Vagina (tissue), 2 donors: Measurements from ENCODE around the gene ASIC1. TPM values are rescaled to one million over a fixed set of nuclear protein-coding genes. Genes with fewer than 3 reads are reported as not detected.

Source experiments
- DNase-seq, 2 donors: peaks; one replicate each; pipeline ENCODE4 v3.0.0-alpha.2; 2017; ENCODE audit errors: extremely low spot score in 2 of 2
- H3K27ac ChIP-seq: fragments of 200-600 bp; sonication (generic); one replicate; pipeline ENCODE4 v1.5.1; 2019
- H3K27me3 ChIP-seq: fragments of 200-600 bp; sonication (generic); one replicate; pipeline ENCODE4 v1.5.1; 2019
- H3K36me3 ChIP-seq, 2 donors: fragments of 200-600 bp; sonication (generic); one replicate each; pipeline ENCODE4 v1.5.1; 2017 to 2019
- H3K4me1 ChIP-seq: fragments of 200-600 bp; sonication (generic); one replicate; pipeline ENCODE4 v1.5.1; 2019
- H3K4me3 ChIP-seq, 2 donors: fragments of 200-600 bp; sonication (generic); 1 replicate in 1 of 2; 2 replicates in 1 of 2; pipeline ENCODE4 v1.5.1; 2016 to 2019
- H3K9me3 ChIP-seq: fragments of 200-600 bp; sonication (generic); one replicate; pipeline ENCODE4 v1.5.1; 2019
- CTCF ChIP-seq, 3 experiments: fragments of 450-650 bp in 2 of 3; fragments of 200-600 bp in 1 of 3; sonication (generic) in 1 of 3; IDR thresholded peaks; one replicate each; pipeline ENCODE4 v1.5.1; 2017 to 2019; ENCODE audit warnings: antibody characterized with exemption in 3 of 3, mild to moderate bottlenecking in 2 of 3, moderate library complexity in 2 of 3
- POLR2A ChIP-seq, 2 donors: fragments of 450-650 bp; IDR thresholded peaks; one replicate each; pipeline ENCODE4 v1.6.1; 2017; ENCODE audit warnings: antibody characterized with exemption in 2 of 2, mild to moderate bottlenecking in 2 of 2, moderate library complexity in 2 of 2
- POLR2AphosphoS5 ChIP-seq, 2 donors: sonication (generic); formaldehyde crosslinking; IDR thresholded peaks; one replicate each; pipeline ENCODE4 v1.9.0; 2017; ENCODE audit warnings: antibody characterized with exemption in 2 of 2, mild to moderate bottlenecking in 2 of 2, low read depth in 1 of 2; ENCODE audit not compliant: insufficient read depth in 1 of 2
- intact Hi-C: fragments of 100-400 bp; cut with DNase I; formaldehyde crosslinking; loops from one replicate; pipeline ENCODE4 v1.15.1; 2023
- total RNA-seq: library from RNA; depleted of rRNA; stranded (reverse); fragments of >200 nt; gene quantifications from one replicate; pipeline ENCODE4 v1.2.3, GENCODE V29; 2016

Gene ASIC1
- total RNA-seq, 1 donor from 2014 or later = 2.9 TPM

DNA sequence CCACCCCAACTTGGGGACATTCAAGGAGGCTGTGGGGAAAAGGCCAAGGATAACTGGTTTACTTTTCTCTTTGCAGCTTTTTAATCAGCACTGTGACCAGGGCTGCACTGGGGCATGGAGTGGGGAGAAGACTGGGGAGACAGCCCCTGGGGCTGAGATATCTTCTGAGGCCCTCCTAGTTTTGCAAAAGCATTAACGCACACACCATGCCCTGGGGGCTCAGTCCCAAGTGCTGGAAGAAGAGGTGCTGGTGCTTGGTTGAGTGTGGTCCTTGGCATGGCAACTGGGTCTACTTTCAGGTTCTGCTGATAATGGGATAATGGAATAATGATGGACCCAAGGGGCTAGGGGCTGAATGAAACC lies 18.4 kb downstream of the ASIC1 start:
- Histone ChIP-seq H3K4me3 (no peak overlapping the region), H3K9me3 (no peaks in the 10 kb centered on the region), H3K36me3 (no peaks in the 10 kb centered on the region), H3K27ac (no peak overlapping the region), H3K27me3 (no peaks in the 10 kb centered on the region), H3K4me1 (peaks cover 9% of the 10 kb centered on the region)
- DNase-seq = no peak
- intact Hi-C loops = loop anchor here (10.0 kb wide), 2 partner anchors 211 to 239 kb away; no protein-coding TSS in a partner anchor
- TF ChIP-seq CTCF (IDR thresholded peaks at IDR 0.05) = no peak
- no peak for TF ChIP-seq POLR2A (IDR thresholded peaks at IDR 0.05)
- no peak for TF ChIP-seq POLR2AphosphoS5 (IDR thresholded peaks at IDR 0.05; ENCODE audit: insufficient read depth in 1 of 2, low read depth in 1 of 2)

- Histone ChIP-seq H3K4me1 (peaks cover 16% of the 10 kb centered on the region), H3K27me3 (no peaks in the 10 kb centered on the region), H3K36me3 (no peaks in the 10 kb centered on the region), H3K9me3 (no peaks in the 10 kb centered on the region), H3K4me3 (no peak overlapping the region), H3K27ac (no peak overlapping the region)
- intact Hi-C loops = loop anchor here (10.0 kb wide), 2 partner anchors 212 to 238 kb away; no protein-coding TSS in a partner anchor
- no peak for DNase-seq
- no peak for TF ChIP-seq POLR2AphosphoS5 (IDR thresholded peaks at IDR 0.05; ENCODE audit: insufficient read depth in 1 of 2, low read depth in 1 of 2)
- TF ChIP-seq POLR2A (IDR thresholded peaks at IDR 0.05) = no peak
- TF ChIP-seq CTCF (IDR thresholded peaks at IDR 0.05) = no peak
Measured at GRCh38 chr12:50077099-50077498, 19.7 kb downstream of the ASIC1 start.

GRCh38 chr12:50078281-50078680 lies 20.9 kb downstream of the ASIC1 start:
- DNase-seq = no peak
- no peak for TF ChIP-seq POLR2AphosphoS5 (IDR thresholded peaks at IDR 0.05; ENCODE audit: insufficient read depth in 1 of 2, low read depth in 1 of 2)
- TF ChIP-seq POLR2A (IDR thresholded peaks at IDR 0.05) = no peak
- TF ChIP-seq CTCF (IDR thresholded peaks at IDR 0.05) = no peak
- Histone ChIP-seq H3K36me3 (no peaks in the 10 kb centered on the region), H3K9me3 (no peaks in the 10 kb centered on the region), H3K27me3 (no peaks in the 10 kb centered on the region), H3K4me3 (no peak overlapping the region), H3K27ac (no peak overlapping the region), H3K4me1 (peaks cover 16% of the 10 kb centered on the region)
- intact Hi-C loops = loop anchor here (10.0 kb wide), 2 partner anchors 213 to 237 kb away; no protein-coding TSS in a partner anchor

GRCh38 chr12:50079771-50080170 lies 22.4 kb downstream of the ASIC1 start:
- Histone ChIP-seq H3K9me3 (no peaks in the 10 kb centered on the region), H3K27me3 (no peaks in the 10 kb centered on the region), H3K36me3 (no peaks in the 10 kb centered on the region), H3K4me1 (peaks cover 25% of the 10 kb centered on the region), H3K27ac (no peak overlapping the region), H3K4me3 (no peak overlapping the region)
- no peak for DNase-seq
- TF ChIP-seq POLR2A (IDR thresholded peaks at IDR 0.05) (no peak), POLR2AphosphoS5 (IDR thresholded peaks at IDR 0.05; ENCODE audit: insufficient read depth in 1 of 2, low read depth in 1 of 2) (no peak), CTCF (IDR thresholded peaks at IDR 0.05) (no peak)
- intact Hi-C loops = loop anchor here (10.0 kb wide), 2 partner anchors 215 to 235 kb away; no protein-coding TSS in a partner anchor

DNA sequence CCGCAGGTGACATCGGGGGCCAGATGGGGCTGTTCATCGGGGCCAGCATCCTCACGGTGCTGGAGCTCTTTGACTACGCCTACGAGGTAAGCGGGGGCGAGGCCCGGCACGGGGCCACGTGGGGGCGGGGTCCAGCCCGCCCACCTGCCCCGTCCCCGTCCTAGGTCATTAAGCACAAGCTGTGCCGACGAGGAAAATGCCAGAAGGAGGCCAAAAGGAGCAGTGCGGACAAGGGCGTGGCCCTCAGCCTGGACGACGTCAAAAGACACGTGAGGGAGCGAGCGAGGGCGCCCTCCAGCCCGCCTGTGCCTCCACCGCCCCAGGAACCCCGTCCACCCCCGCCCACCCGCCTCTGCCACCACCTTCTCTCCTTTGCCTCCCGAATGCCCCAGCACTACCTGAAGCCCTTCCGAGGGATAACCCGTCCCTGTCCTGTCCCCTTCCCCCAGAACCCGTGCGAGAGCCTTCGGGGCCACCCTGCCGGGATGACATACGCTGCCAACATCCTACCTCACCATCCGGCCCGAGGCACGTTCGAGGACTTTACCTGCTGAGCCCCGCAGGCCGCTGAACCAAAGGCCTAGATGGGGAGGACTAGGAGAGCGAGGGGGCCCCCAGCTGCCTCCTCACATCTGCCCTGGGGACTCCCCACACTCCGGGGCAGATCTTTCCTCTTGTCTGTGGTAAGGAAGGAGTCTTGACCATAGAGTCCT lies 23.9 kb downstream of the ASIC1 start:
- Histone ChIP-seq H3K27me3 (no peaks in the 10 kb centered on the region), H3K4me1 (peaks cover 29% of the 10 kb centered on the region), H3K9me3 (no peaks in the 10 kb centered on the region), H3K36me3 (no peaks in the 10 kb centered on the region), H3K4me3 (peak overlapping the region in 1 of 2 donors; percentile 11), H3K27ac (no peak overlapping the region)
- intact Hi-C loops = no loop called here
- TF ChIP-seq POLR2A (IDR thresholded peaks at IDR 0.05) (no peak), CTCF (IDR thresholded peaks at IDR 0.05) (no peak)
- no peak for DNase-seq
